Measurements from ENCODE around the gene MEGF11. TPM values are rescaled to one million over a fixed set of nuclear protein-coding genes. Genes with fewer than 3 reads are reported as not detected.

The MEGF11 gene
- total RNA-seq, 4 donors from 2014 or later: 0.23 to 0.33 TPM; not detected in 2

DNA sequence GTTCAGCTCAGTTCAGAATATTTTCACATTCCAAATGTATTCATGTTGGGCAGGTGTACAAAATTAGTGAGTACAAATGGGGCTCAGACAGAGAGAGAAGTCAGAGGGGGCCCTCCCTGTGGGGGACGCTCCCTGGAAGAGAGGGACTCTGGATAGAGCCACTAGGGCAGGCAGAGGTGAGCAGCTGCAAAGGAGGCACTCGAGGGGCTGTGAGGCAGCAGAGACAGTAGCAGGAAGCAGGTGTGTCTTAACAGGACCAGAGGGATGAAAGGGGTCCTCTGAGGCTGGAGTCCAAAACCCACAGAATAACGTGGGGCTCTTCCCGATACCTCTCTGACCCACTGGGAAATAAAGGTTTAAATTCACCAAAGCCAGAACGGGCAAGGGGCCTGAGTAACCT lies 127.1 kb downstream of the MEGF11 start:
- Histone ChIP-seq H3K36me3 (no peaks in the 10 kb centered on the region), H3K9me3 (no peaks in the 10 kb centered on the region), H3K4me1 (no peaks in the 10 kb centered on the region), H3K27ac (replicated peaks in 1 of 4) (no peak overlapping the region), H3K27me3 (peaks cover 0 to 54% (median 0%) of the 10 kb centered on the region in 4 donors), H3K4me3 (no peak overlapping the region)
- no peak for TF ChIP-seq EP300 (IDR thresholded peaks at IDR 0.05)
- TF ChIP-seq, protein P1, sequence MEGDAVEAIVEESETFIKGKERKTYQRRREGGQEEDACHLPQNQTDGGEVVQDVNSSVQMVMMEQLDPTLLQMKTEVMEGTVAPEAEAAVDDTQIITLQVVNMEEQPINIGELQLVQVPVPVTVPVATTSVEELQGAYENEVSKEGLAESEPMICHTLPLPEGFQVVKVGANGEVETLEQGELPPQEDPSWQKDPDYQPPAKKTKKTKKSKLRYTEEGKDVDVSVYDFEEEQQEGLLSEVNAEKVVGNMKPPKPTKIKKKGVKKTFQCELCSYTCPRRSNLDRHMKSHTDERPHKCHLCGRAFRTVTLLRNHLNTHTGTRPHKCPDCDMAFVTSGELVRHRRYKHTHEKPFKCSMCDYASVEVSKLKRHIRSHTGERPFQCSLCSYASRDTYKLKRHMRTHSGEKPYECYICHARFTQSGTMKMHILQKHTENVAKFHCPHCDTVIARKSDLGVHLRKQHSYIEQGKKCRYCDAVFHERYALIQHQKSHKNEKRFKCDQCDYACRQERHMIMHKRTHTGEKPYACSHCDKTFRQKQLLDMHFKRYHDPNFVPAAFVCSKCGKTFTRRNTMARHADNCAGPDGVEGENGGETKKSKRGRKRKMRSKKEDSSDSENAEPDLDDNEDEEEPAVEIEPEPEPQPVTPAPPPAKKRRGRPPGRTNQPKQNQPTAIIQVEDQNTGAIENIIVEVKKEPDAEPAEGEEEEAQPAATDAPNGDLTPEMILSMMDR (IDR thresholded peaks at IDR 0.05): no peak
- TF ChIP-seq POLR2A (IDR thresholded peaks at IDR 0.05; ENCODE audit: low read depth): no peak
- TF ChIP-seq POLR2AphosphoS5 (IDR thresholded peaks at IDR 0.05): no peak
- 52% methylated on average over 5 of the region's 5 CpGs for WGBS
- DNase-seq (ENCODE audit: extremely low spot score): no peak
- intact Hi-C loops (cut with DNase I): no loop called here

DNA sequence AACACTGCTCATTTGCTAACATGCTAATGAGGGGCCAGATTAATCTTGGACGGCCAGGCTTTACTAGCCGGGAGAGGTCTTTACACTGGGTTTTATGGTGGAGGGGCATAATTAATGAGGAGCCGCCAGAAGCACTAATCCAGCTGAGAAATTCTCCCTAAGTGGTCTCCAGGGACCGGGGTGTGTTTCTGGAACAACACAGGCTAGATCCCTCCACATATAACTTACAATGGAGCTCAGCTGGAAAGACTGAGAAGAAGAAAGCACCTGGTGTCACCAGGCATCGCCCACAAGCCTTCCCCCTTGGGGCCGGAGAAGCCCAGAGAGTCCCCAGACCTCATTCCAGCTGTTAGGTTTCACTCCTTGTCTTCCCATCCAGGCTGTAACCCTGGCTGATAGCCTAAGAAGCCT lies 127.5 kb downstream of the MEGF11 start:
- DNase-seq (ENCODE audit: extremely low spot score): no peak
- no peaks in the 10 kb centered on the region for H3K9me3 ChIP-seq
- peaks cover 0 to 54% (median 0%) of the 10 kb centered on the region in 4 donors for H3K27me3 ChIP-seq
- no peak overlapping the region for H3K4me3 ChIP-seq
- H3K4me1 ChIP-seq: no peaks in the 10 kb centered on the region
- H3K27ac ChIP-seq (replicated peaks in 1 of 4): no peak overlapping the region
- intact Hi-C loops (cut with DNase I): no loop called here
- TF ChIP-seq EP300 (IDR thresholded peaks at IDR 0.05) (no peak), POLR2AphosphoS5 (IDR thresholded peaks at IDR 0.05) (no peak), POLR2A (IDR thresholded peaks at IDR 0.05; ENCODE audit: low read depth) (no peak)
- TF ChIP-seq, protein P1 (IDR thresholded peaks at IDR 0.05): no peak
- H3K36me3 ChIP-seq: no peaks in the 10 kb centered on the region
- 67% methylated on average over 5 of the region's 6 CpGs for WGBS

GRCh38 chr15:66124651-66125050 lies 128.9 kb downstream of the MEGF11 start:
- peaks cover 0 to 54% (median 0%) of the 10 kb centered on the region in 4 donors for H3K27me3 ChIP-seq
- no peaks in the 10 kb centered on the region for H3K4me1 ChIP-seq
- intact Hi-C loops (cut with DNase I): no loop called here
- H3K36me3 ChIP-seq: no peaks in the 10 kb centered on the region
- TF ChIP-seq, protein P1 (IDR thresholded peaks at IDR 0.05): no peak
- TF ChIP-seq EP300 (IDR thresholded peaks at IDR 0.05): no peak
- no peak for TF ChIP-seq POLR2AphosphoS5 (IDR thresholded peaks at IDR 0.05)
- TF ChIP-seq POLR2A (IDR thresholded peaks at IDR 0.05; ENCODE audit: low read depth): no peak
- H3K4me3 ChIP-seq: no peak overlapping the region
- H3K9me3 ChIP-seq: no peaks in the 10 kb centered on the region
- no peak for DNase-seq (ENCODE audit: extremely low spot score)
- H3K27ac ChIP-seq (replicated peaks in 1 of 4): no peak overlapping the region
- whole genome bisulfite sequencing: 94% methylated on average over 2 of the region's 2 CpGs

DNA sequence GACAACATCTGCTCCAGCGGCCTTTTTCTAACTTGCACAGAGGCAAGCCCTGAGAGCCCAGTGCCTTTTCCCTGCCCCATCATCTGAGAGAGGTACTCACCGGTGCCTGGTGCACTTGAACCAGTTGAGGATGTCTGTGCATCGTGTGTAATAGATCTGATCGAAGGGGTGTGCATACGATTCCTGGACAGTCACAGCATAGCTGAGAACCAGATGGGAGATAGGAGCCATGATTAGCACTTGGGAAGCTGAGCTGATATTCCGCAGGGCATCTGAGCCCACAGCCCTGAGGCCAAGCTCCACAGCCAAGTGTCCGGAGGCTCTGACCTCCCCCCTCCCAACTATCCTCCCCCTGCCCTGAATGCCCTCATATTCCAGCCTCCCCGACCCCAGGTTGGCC lies 129.8 kb downstream of the MEGF11 start:
- H3K36me3 ChIP-seq: no peaks in the 10 kb centered on the region
- TF ChIP-seq POLR2AphosphoS5 (IDR thresholded peaks at IDR 0.05) (no peak), EP300 (IDR thresholded peaks at IDR 0.05) (no peak), POLR2A (IDR thresholded peaks at IDR 0.05; ENCODE audit: low read depth) (no peak)
- TF ChIP-seq, protein P1 (IDR thresholded peaks at IDR 0.05): no peak
- H3K27me3 ChIP-seq: peaks cover 0 to 48% (median 0%) of the 10 kb centered on the region in 4 donors
- no peak overlapping the region for H3K4me3 ChIP-seq
- 87% methylated on average over 8 of the region's 8 CpGs for WGBS
- DNase-seq (ENCODE audit: extremely low spot score): no peak
- no peak overlapping the region for H3K27ac ChIP-seq (replicated peaks in 1 of 4)
- intact Hi-C loops (cut with DNase I): no loop called here
- H3K9me3 ChIP-seq: no peaks in the 10 kb centered on the region
- H3K4me1 ChIP-seq: no peaks in the 10 kb centered on the region

- Histone ChIP-seq H3K4me3 (no peak overlapping the region), H3K27me3 (peaks cover 0 to 29% (median 0%) of the 10 kb centered on the region in 4 donors), H3K27ac (replicated peaks in 1 of 4) (no peak overlapping the region), H3K9me3 (no peaks in the 10 kb centered on the region), H3K4me1 (no peaks in the 10 kb centered on the region), H3K36me3 (no peaks in the 10 kb centered on the region)
- WGBS: 86% methylated on average over 5 of the region's 5 CpGs
- intact Hi-C loops (cut with DNase I): no loop called here
- TF ChIP-seq EP300 (IDR thresholded peaks at IDR 0.05) (no peak), POLR2AphosphoS5 (IDR thresholded peaks at IDR 0.05) (no peak)
- TF ChIP-seq, protein P1 (IDR thresholded peaks at IDR 0.05): no peak
- DNase-seq (ENCODE audit: extremely low spot score): no peak
Measured at GRCh38 chr15:66120422-66120821, 133.1 kb downstream of the MEGF11 start.
